ENCODE data around the gene SORL1-AS1.
A peak's percentile ranks its signal among the peaks of the same experiment; 100 is the strongest.

The SORL1-AS1 gene

GRCh38 chr11:121452609-121453150, at the start of gene SORL1-AS1:
Gene SORL1-AS1 (minus strand): TSS chr11:121452967.
- CTCF ChIA-PET, result interaction anchor here (0.6 to 4.4 kb wide), 9 partner anchors 9 to 139 kb away, joined by 3 to 50 read pairs (median 4); no protein-coding TSS in a partner anchor
- Mint-ChIP-seq H3K27me3 (no peaks in the 10 kb centered on the region), H3K9me3 (no peaks in the 10 kb centered on the region)

DNA sequence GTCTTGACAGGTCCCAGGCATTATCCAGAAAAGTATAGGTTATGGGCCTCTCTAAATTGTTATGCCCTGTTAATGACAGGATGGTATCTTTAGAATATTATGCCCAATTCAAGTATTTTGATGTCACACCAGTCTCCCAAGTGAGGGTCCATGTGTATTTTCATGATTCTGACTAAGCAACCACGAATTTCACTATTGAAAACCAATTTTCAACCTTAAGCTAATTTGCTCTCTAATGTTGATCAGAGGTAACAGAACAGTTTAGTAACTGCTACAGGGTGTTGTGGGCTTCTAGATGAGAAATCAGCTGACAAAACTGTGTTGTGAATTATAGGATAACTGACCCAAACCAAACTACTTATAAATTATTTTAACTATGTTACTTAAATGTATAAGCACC, 48.0 kb upstream of the SORL1-AS1 start:
- Mint-ChIP-seq H3K9me3 (peaks cover 9% of the 10 kb centered on the region), H3K36me3 (peaks cover 52% of the 10 kb centered on the region), H3K27ac (no peak overlapping the region), H3K27me3 (no peaks in the 10 kb centered on the region), H3K4me1 (ENCODE audit: low read depth) (peaks cover 40% of the 10 kb centered on the region), H3K4me3 (no peak overlapping the region)
- DNase-seq, result no peak
- ChIA-PET CTCF (no interaction called here), POLR2A (no interaction called here)
- intact Hi-C loops (cut with micrococcal nuclease), result no loop called here

More at GRCh38 chr11:121452609-121453150, at the start of gene SORL1-AS1:
- Mint-ChIP-seq H3K4me3 (peak within 1 kb of the TSS; percentile 87), H3K36me3 (peaks cover 4% of the 10 kb centered on the region), H3K4me1 (ENCODE audit: low read depth) (peaks cover 86% of the 10 kb centered on the region), H3K27ac (peak within 1 kb of the TSS; percentile 93)
- intact Hi-C loops (cut with micrococcal nuclease), result loop anchor here (1.0 to 2.0 kb wide), 8 partner anchors 12 to 214 kb away; partner anchors contain the start of gene SC5D
- POLR2A ChIA-PET, result interaction anchor here (1.0 to 4.4 kb wide), 5 partner anchors 11 to 20 kb away, joined by 3 to 51 read pairs (median 4); no protein-coding TSS in a partner anchor
- DNase-seq, result peak; percentile 72

GRCh38 chr11:121500275-121500674, 47.5 kb upstream of the SORL1-AS1 start:
- intact Hi-C loops (cut with micrococcal nuclease), result no loop called here
- no peak overlapping the region for H3K27ac Mint-ChIP-seq
- CTCF ChIA-PET, result interaction anchor here (1.0 kb wide), 1 partner anchor 10 kb away, joined by 3 read pairs; no protein-coding TSS in a partner anchor
- H3K4me3 Mint-ChIP-seq, result no peak overlapping the region
- H3K4me1 Mint-ChIP-seq (ENCODE audit: low read depth), result peaks cover 44% of the 10 kb centered on the region
- H3K36me3 Mint-ChIP-seq, result peaks cover 48% of the 10 kb centered on the region
- no peaks in the 10 kb centered on the region for H3K27me3 Mint-ChIP-seq
- peaks cover 5% of the 10 kb centered on the region for H3K9me3 Mint-ChIP-seq
- POLR2A ChIA-PET, result no interaction called here
- DNase-seq, result no peak

DNA sequence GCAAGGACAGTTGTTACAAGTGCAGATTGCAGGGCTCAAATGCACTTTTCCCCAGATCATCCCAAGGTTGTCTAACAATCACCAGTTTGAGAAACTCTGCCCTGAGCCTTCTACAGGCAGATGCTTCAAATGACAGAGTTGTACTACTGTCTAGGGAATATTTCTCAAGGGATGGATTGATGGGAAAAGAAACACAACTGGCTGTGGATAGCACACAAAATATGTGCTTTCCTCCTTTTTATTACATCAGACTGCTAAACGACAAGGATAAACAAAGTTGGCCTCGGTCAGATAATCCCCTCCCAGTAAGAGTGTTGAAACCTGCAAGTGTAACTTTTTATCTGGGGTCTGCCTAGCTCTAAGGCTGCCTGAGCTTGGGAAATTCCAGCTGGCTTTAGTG, 46.6 kb upstream of the SORL1-AS1 start:
- no peak for DNase-seq
- POLR2A ChIA-PET, result no interaction called here
- H3K27me3 Mint-ChIP-seq, result no peaks in the 10 kb centered on the region
- H3K4me3 Mint-ChIP-seq, result no peak overlapping the region
- H3K36me3 Mint-ChIP-seq, result peaks cover 42% of the 10 kb centered on the region
- intact Hi-C loops (cut with micrococcal nuclease), result no loop called here
- H3K4me1 Mint-ChIP-seq (ENCODE audit: low read depth), result peaks cover 46% of the 10 kb centered on the region
- H3K9me3 Mint-ChIP-seq, result peaks cover 4% of the 10 kb centered on the region
- CTCF ChIA-PET, result interaction anchor here (1.0 kb wide), 1 partner anchor 11 kb away, joined by 3 read pairs; no protein-coding TSS in a partner anchor
- H3K27ac Mint-ChIP-seq, result peak overlapping the region; percentile 18

- H3K36me3 Mint-ChIP-seq, result peaks cover 29% of the 10 kb centered on the region
- H3K4me1 Mint-ChIP-seq (ENCODE audit: low read depth), result peaks cover 56% of the 10 kb centered on the region
- intact Hi-C loops (cut with micrococcal nuclease), result no loop called here
- no peak overlapping the region for H3K4me3 Mint-ChIP-seq
- ChIA-PET CTCF (no interaction called here), POLR2A (no interaction called here)
- no peak overlapping the region for H3K27ac Mint-ChIP-seq
- H3K9me3 Mint-ChIP-seq, result peaks cover 4% of the 10 kb centered on the region
- H3K27me3 Mint-ChIP-seq, result no peaks in the 10 kb centered on the region
- no peak for DNase-seq
Measured at GRCh38 chr11:121497176-121497998, 44.6 kb upstream of the SORL1-AS1 start.

- CTCF ChIA-PET, result interaction anchor here (0.9 to 1.4 kb wide), 2 partner anchors 14 to 25 kb away, joined by 3 to 4 read pairs; no protein-coding TSS in a partner anchor
- peaks cover 31% of the 10 kb centered on the region for H3K36me3 Mint-ChIP-seq
Measured at GRCh38 chr11:121494355-121495099, 41.8 kb upstream of the SORL1-AS1 start.

DNA sequence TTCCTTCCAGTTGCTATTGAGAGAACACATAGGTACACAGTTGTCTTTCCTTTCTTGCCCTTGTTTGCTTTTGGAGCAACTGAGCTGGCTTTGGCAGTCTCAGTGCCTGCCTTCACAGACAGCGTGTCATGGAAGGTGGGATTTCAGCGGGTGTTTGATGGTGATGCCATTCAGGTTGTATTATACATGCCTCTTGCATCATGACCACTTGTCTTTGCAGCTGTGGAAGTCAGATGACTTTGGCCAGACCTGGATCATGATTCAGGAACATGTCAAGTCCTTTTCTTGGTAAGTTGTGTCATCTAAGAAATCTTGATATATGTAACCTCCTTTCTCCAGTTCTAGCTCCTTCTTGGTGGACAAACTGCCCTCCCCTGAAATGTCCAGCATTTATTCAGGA, 37.1 kb upstream of the SORL1-AS1 start:
- Mint-ChIP-seq H3K27ac (no peak overlapping the region), H3K36me3 (peaks cover 28% of the 10 kb centered on the region), H3K4me1 (ENCODE audit: low read depth) (peaks cover 43% of the 10 kb centered on the region), H3K27me3 (no peaks in the 10 kb centered on the region), H3K4me3 (no peak overlapping the region), H3K9me3 (no peaks in the 10 kb centered on the region)
- DNase-seq, result peak; percentile 52
- intact Hi-C loops (cut with micrococcal nuclease), result no loop called here
- POLR2A ChIA-PET, result interaction anchor here (1.0 kb wide), 1 partner anchor 22 kb away, joined by 6 read pairs; no protein-coding TSS in a partner anchor
- CTCF ChIA-PET, result interaction anchor here (0.7 kb wide), 2 partner anchors 82 to 651 kb away, joined by 3 read pairs; no protein-coding TSS in a partner anchor

More at GRCh38 chr11:121494355-121495099, 41.8 kb upstream of the SORL1-AS1 start:
- H3K4me1 Mint-ChIP-seq (ENCODE audit: low read depth), result peaks cover 53% of the 10 kb centered on the region
- H3K9me3 Mint-ChIP-seq, result no peaks in the 10 kb centered on the region
- H3K27me3 Mint-ChIP-seq, result no peaks in the 10 kb centered on the region
- intact Hi-C loops (cut with micrococcal nuclease), result no loop called here
- POLR2A ChIA-PET, result interaction anchor here (1.3 kb wide), 1 partner anchor 30 kb away, joined by 3 read pairs; no protein-coding TSS in a partner anchor
- peak; percentile 69 for DNase-seq
- H3K27ac Mint-ChIP-seq, result peak overlapping the region; percentile 83
- peak overlapping the region; percentile 31 for H3K4me3 Mint-ChIP-seq

GRCh38 chr11:121488641-121489040, 35.9 kb upstream of the SORL1-AS1 start:
- POLR2A ChIA-PET, result no interaction called here
- H3K27ac Mint-ChIP-seq, result no peak overlapping the region

DNA sequence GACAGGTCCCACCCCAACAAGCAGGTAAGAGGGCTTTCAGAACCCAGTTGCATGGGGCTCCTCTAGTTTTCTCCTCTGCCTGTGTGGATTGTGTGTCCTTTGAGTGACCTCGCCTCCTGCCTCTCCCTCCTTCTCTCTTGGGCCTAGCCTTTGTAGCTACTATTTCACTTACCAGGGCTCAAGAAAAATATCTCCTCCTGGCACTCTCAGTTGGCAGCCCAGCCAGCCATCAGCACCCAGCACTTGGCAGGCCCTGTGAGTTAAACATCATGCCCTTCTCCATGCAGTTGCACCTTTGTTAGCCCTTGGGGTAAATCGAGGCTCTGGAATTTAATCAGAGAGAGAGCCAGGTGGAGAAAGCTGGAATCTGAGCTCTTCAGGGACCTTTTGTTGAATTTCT, 35.4 kb upstream of the SORL1-AS1 start:
- ChIA-PET POLR2A (no interaction called here), CTCF (interaction anchor here (0.8 kb wide), 1 partner anchor 76 kb away, joined by 3 read pairs; no protein-coding TSS in a partner anchor)
- Mint-ChIP-seq H3K9me3 (no peaks in the 10 kb centered on the region), H3K27ac (no peak overlapping the region), H3K4me1 (ENCODE audit: low read depth) (peaks cover 43% of the 10 kb centered on the region), H3K4me3 (no peak overlapping the region), H3K27me3 (no peaks in the 10 kb centered on the region), H3K36me3 (peaks cover 36% of the 10 kb centered on the region)
- no peak for DNase-seq
- intact Hi-C loops (cut with micrococcal nuclease), result no loop called here

More at GRCh38 chr11:121488641-121489040, 35.9 kb upstream of the SORL1-AS1 start:
- intact Hi-C loops (cut with micrococcal nuclease), result no loop called here
- H3K27me3 Mint-ChIP-seq, result no peaks in the 10 kb centered on the region
- H3K4me3 Mint-ChIP-seq, result no peak overlapping the region
- H3K9me3 Mint-ChIP-seq, result no peaks in the 10 kb centered on the region
- peaks cover 41% of the 10 kb centered on the region for H3K4me1 Mint-ChIP-seq (ENCODE audit: low read depth)
- H3K36me3 Mint-ChIP-seq, result peaks cover 36% of the 10 kb centered on the region
- CTCF ChIA-PET, result no interaction called here
- no peak for DNase-seq

DNA sequence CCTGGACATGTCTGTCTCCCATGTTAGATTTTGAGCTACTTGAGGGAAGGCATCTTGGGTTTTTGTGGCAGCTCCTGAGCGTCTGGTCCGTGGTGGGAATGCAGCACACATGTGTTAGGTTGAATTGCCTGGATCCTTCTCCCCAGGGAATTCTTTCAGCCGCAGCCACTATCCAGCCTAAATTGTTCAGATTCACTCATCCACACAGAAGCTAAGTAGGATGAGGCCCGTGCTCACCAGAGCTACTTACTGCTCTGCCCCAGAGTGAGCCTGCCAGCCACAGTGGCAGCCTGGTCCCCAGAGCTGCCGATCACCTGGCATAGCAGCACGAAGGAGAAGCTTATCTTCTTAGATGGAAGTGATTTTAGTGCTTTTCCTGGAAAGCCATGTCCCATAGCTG, 34.4 kb upstream of the SORL1-AS1 start:
- Mint-ChIP-seq H3K36me3 (peaks cover 36% of the 10 kb centered on the region), H3K4me3 (no peak overlapping the region), H3K27me3 (no peaks in the 10 kb centered on the region), H3K9me3 (no peaks in the 10 kb centered on the region), H3K4me1 (ENCODE audit: low read depth) (peaks cover 52% of the 10 kb centered on the region), H3K27ac (no peak overlapping the region)
- DNase-seq, result no peak
- intact Hi-C loops (cut with micrococcal nuclease), result no loop called here
- ChIA-PET CTCF (no interaction called here), POLR2A (no interaction called here)

GRCh38 chr11:121486054-121486453, 33.3 kb upstream of the SORL1-AS1 start:
- DNase-seq, result no peak
- peaks cover 38% of the 10 kb centered on the region for H3K36me3 Mint-ChIP-seq
- POLR2A ChIA-PET, result interaction anchor here (0.7 kb wide), 1 partner anchor 54 kb away, joined by 3 read pairs; no protein-coding TSS in a partner anchor
- intact Hi-C loops (cut with micrococcal nuclease), result no loop called here
- no peaks in the 10 kb centered on the region for H3K9me3 Mint-ChIP-seq
- H3K4me3 Mint-ChIP-seq, result no peak overlapping the region
- CTCF ChIA-PET, result no interaction called here
- peaks cover 50% of the 10 kb centered on the region for H3K4me1 Mint-ChIP-seq (ENCODE audit: low read depth)
- no peaks in the 10 kb centered on the region for H3K27me3 Mint-ChIP-seq
- no peak overlapping the region for H3K27ac Mint-ChIP-seq

DNA sequence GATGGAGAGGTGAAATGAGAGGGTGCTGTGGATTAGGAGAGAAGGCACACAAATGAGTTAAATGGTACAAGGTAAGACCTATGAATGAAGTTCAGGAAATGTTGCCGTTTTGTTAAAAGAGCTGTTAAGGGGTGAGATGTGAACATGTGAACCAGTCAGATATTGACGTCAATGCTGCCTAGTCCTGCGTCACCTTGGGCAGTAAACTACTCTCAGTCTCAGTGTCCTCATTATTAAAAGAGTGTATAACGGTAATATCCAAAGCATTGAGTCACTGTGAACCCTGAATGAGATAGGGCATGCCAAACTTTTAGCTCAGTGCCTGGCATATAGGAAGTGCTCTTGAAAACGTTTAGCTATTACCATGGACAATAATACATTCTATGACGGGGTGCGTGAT, 32.4 kb upstream of the SORL1-AS1 start:
- no peak overlapping the region for H3K27ac Mint-ChIP-seq
- H3K36me3 Mint-ChIP-seq, result peaks cover 33% of the 10 kb centered on the region
- CTCF ChIA-PET, result no interaction called here
- POLR2A ChIA-PET, result no interaction called here
- no peak overlapping the region for H3K4me3 Mint-ChIP-seq
- intact Hi-C loops (cut with micrococcal nuclease), result no loop called here
- no peaks in the 10 kb centered on the region for H3K9me3 Mint-ChIP-seq
- no peak for DNase-seq
- H3K27me3 Mint-ChIP-seq, result no peaks in the 10 kb centered on the region
- H3K4me1 Mint-ChIP-seq (ENCODE audit: low read depth), result peaks cover 47% of the 10 kb centered on the region
